Activated naive CD4-positive, alpha-beta T cell treated with anti-CD3 and anti-CD28 coated beads, Interleukin-2, amount 10 ng/mL, durations not matched to agents 7 days and 5 days (primary cell): ENCODE data around the gene INSC.

Source experiments
- CTCF ChIA-PET: fragments of 350-600 bp; sonication (Branson Sonifier 250); formaldehyde crosslinking; loops from one replicate; lab custom pipeline; 2021; ENCODE audit warnings: antibody characterized with exemption; lab: Charles Lee
- DNase-seq: peaks from one replicate; pipeline ENCODE4 v3.0.0-alpha.2; 2020
- H3K27ac Mint-ChIP-seq: one replicate; pipeline ENCODE4 v1.8.0; 2021; ENCODE audit warnings: mild to moderate bottlenecking, moderate library complexity, mixed read lengths
- H3K27me3 Mint-ChIP-seq: one replicate; pipeline ENCODE4 v1.8.0; 2021; ENCODE audit warnings: mild to moderate bottlenecking, mixed read lengths
- H3K36me3 Mint-ChIP-seq: one replicate; pipeline ENCODE4 v1.8.0; 2021; ENCODE audit warnings: mixed read lengths
- H3K4me1 Mint-ChIP-seq: one replicate; pipeline ENCODE4 v1.8.0; 2021; ENCODE audit warnings: mixed read lengths
- H3K4me3 Mint-ChIP-seq: one replicate; pipeline ENCODE4 v1.8.0; 2021; ENCODE audit warnings: mild to moderate bottlenecking, moderate library complexity, mixed read lengths
- H3K9me3 Mint-ChIP-seq: one replicate; pipeline ENCODE4 v1.8.0; 2021; ENCODE audit warnings: mixed read lengths

The INSC gene

DNA sequence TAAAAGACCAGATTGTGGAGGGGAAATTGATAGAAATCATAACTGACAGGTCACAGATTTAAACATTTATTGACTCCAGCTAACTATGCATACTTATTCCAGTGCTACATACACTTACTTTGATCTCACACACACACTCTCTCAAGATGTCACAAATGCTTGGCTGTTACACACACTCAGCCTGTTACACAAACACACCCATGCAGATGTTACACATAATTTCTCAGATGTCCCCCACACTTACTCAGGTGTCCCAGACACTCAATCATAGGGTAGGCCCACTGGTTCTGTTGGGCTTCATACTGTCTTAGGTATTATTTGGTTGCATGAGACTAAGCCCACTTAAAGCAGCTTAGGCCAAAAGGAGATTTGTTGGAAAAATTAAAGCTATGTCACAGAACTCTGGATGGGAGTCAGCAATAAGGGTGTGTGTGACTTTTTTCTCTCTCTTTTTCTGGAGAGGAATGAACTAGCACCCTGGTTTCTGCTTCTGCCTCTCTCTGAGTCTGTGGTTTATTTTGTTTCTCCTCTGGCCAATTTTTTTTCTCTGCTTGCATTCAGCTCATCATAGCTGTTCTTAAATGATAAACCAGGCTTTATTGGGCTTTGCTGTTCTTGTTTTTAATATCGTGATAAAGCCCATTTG is 179.4 kb downstream of the INSC start:
- H3K4me1 Mint-ChIP-seq: no peaks in the 10 kb centered on the region
- no peaks in the 10 kb centered on the region for H3K27me3 Mint-ChIP-seq
- no peak overlapping the region for H3K27ac Mint-ChIP-seq
- no peaks in the 10 kb centered on the region for H3K9me3 Mint-ChIP-seq
- no peak for DNase-seq
- CTCF ChIA-PET: no interaction called here
- no peak overlapping the region for H3K4me3 Mint-ChIP-seq
- H3K36me3 Mint-ChIP-seq: no peaks in the 10 kb centered on the region

DNA sequence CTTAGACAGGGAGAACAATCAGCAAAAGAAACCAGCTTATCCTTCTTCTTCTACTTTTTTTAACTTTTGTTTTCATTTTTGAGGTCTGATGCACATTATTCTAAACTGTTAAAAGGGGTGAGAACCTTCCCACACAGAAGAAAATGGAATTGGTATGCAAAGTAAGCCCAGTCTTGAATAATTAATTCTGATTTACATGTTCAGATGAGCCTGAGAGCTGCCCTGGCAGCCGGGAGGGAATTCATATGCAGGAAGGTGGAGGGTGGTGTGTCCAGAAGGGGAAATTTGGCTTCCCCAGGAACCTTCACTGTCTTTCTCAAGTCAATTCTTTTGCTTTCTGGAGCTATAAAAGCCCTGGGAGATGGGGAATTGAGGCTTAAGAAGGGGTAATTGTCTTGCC is 181.0 kb downstream of the INSC start:
- H3K27me3 Mint-ChIP-seq: no peaks in the 10 kb centered on the region
- no peaks in the 10 kb centered on the region for H3K9me3 Mint-ChIP-seq
- H3K4me3 Mint-ChIP-seq: no peak overlapping the region
- CTCF ChIA-PET: no interaction called here
- H3K36me3 Mint-ChIP-seq: no peaks in the 10 kb centered on the region
- no peak overlapping the region for H3K27ac Mint-ChIP-seq
- no peak for DNase-seq
- no peaks in the 10 kb centered on the region for H3K4me1 Mint-ChIP-seq
